Transverse colon (tissue), 4 donors: Measurements from ENCODE around the gene ACTN1. TPM values are rescaled to one million over a fixed set of nuclear protein-coding genes. Genes with fewer than 3 reads are reported as not detected.
A peak's percentile ranks its signal among the peaks of the same experiment; 100 is the strongest.

Source experiments
- DNase-seq: peaks from one replicate; pipeline ENCODE4 v3.0.0-alpha.2; 2019
- H3K27ac ChIP-seq, 4 donors: fragments of 200-600 bp; sonication (generic); 2 replicates each; pipeline ENCODE4 v1.5.1; 2016 to 2018; ENCODE audit warnings: inconsistent platforms in 4 of 4
- H3K27me3 ChIP-seq: fragments of 200-600 bp; sonication (generic); 2 replicates; pipeline ENCODE4 v1.5.1; 2017; ENCODE audit warnings: inconsistent platforms
- H3K36me3 ChIP-seq, 4 donors: fragments of 200-600 bp; sonication (generic); 2 replicates each; pipeline ENCODE4 v1.5.1; 2017 to 2019; ENCODE audit warnings: inconsistent platforms in 4 of 4
- H3K4me1 ChIP-seq, 4 donors: fragments of 200-600 bp; sonication (generic); 2 replicates each; pipeline ENCODE4 v1.5.1; 2017 to 2020; ENCODE audit warnings: inconsistent platforms in 4 of 4
- H3K4me3 ChIP-seq, 4 donors: fragments of 200-600 bp; sonication (generic); 1 replicate in 1 of 4; 2 replicates in 3 of 4; pipeline versions ENCODE4 v1.5.1 to v1.6.1; 2017 to 2019; ENCODE audit warnings: inconsistent platforms in 4 of 4
- H3K9me3 ChIP-seq, 2 donors: fragments of 200-600 bp; sonication (generic); 2 replicates each; pipeline ENCODE4 v1.5.1; 2017 to 2019; ENCODE audit warnings: inconsistent platforms in 2 of 2
- EP300 ChIP-seq: sonication (generic); formaldehyde crosslinking; IDR thresholded peaks from one replicate; pipeline ENCODE4 v1.6.1; 2017; ENCODE audit warnings: antibody characterized with exemption, low read depth
- POLR2A ChIP-seq: fragments of 450-650 bp; IDR thresholded peaks from one replicate; pipeline ENCODE4 v1.6.1; 2016; ENCODE audit warnings: antibody characterized with exemption, mild to moderate bottlenecking, moderate library complexity
- POLR2AphosphoS5 ChIP-seq, 3 donors: sonication (generic); formaldehyde crosslinking; IDR thresholded peaks; one replicate each; pipeline ENCODE4 v1.6.1; 2016; ENCODE audit warnings: antibody characterized with exemption in 3 of 3
- WGBS, 2 donors: methylation state at CpG; one replicate each; pipeline ENCODE4 v1.1.5; 2018; ENCODE audit warnings: low coverage in 1 of 2; 5-methylcytosine and 5-hydroxymethylcytosine counted together
- in situ Hi-C, 4 donors: fragments of 200-750 bp; cut with MboI; loops; one replicate each; pipeline versions ENCODE4 v1.15.0 to v1.15.1; 2017; ENCODE audit warnings: low sequenced_read_pairs in 3 of 4, low pct_ligation_motif_present in 1 of 4, low pct_unique_long_range_greater_than_20kb in 1 of 4
- intact Hi-C: fragments of 100-400 bp; cut with DNase I; formaldehyde crosslinking; loops from one replicate; pipeline ENCODE4 v1.15.1; 2023; ENCODE audit warnings: low total_unique reads
- total RNA-seq, 4 donors: library from RNA; depleted of rRNA; stranded (reverse); fragments of >200 nt; gene quantifications; one replicate each; pipeline ENCODE4 v1.1.0, GENCODE V29; 2016
- TF ChIP-seq, protein P1 (sequence below), 5 experiments: fragments of 200-600 bp in 3 of 5; fragments of 450-650 bp in 2 of 5; sonication (generic) in 3 of 5; IDR thresholded peaks; 1 replicate in 2 of 5; 2 replicates in 3 of 5; pipeline ENCODE4 v1.5.1; 2016 to 2017; ENCODE audit warnings: antibody characterized with exemption in 5 of 5, inconsistent platforms in 3 of 5, mild to moderate bottlenecking in 2 of 5, moderate library complexity in 1 of 5

The ACTN1 gene
- total RNA-seq, 4 donors from 2014 or later, result 127 to 403 (median 197) TPM

DNA sequence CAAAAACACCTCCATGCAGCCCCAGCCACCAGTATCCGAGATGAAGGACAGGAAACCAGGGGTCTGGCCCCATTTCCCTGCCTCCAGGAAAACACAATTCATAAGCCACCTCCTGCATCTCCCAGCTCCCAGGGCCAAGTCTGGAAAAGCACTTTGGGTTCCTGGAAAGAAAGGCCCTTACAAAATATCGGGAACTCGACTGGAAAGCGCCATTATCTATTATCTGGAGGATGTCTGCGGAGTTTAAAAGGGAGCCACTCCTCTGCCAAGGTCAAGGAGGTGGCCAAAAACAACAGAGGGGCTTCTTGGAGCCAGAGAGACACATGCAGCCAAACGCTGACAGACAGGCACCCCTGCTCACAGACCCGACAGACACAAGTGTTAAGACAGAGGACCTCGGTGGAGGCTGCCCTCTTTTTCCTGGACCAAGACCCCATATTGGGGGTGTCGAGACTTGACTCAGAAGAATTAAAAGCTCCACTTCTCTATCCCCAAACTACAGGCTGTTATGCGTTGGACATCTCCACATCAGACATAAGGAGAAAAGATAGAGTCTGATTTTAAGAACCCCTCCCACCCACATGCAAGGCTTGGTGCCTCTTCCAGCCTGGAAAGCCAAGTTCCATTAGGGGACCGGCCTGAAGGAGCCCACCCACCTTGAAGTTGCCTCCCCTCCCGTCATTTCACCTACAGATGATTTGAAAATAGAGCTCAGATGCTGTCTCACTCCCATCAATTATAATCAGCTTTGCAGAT is 9.6 kb downstream of the ACTN1 start:
- Histone ChIP-seq H3K4me1 (peaks cover 57 to 100% (median 81%) of the 10 kb centered on the region in 4 donors), H3K4me3 (no peak overlapping the region), H3K9me3 (no peaks in the 10 kb centered on the region), H3K36me3 (no peaks in the 10 kb centered on the region), H3K27ac (peak overlapping the region; percentile 93 to 99 (median 96)), H3K27me3 (no peaks in the 10 kb centered on the region)
- TF ChIP-seq, protein P1, sequence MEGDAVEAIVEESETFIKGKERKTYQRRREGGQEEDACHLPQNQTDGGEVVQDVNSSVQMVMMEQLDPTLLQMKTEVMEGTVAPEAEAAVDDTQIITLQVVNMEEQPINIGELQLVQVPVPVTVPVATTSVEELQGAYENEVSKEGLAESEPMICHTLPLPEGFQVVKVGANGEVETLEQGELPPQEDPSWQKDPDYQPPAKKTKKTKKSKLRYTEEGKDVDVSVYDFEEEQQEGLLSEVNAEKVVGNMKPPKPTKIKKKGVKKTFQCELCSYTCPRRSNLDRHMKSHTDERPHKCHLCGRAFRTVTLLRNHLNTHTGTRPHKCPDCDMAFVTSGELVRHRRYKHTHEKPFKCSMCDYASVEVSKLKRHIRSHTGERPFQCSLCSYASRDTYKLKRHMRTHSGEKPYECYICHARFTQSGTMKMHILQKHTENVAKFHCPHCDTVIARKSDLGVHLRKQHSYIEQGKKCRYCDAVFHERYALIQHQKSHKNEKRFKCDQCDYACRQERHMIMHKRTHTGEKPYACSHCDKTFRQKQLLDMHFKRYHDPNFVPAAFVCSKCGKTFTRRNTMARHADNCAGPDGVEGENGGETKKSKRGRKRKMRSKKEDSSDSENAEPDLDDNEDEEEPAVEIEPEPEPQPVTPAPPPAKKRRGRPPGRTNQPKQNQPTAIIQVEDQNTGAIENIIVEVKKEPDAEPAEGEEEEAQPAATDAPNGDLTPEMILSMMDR (IDR thresholded peaks at IDR 0.05), result no peak
- TF ChIP-seq POLR2AphosphoS5 (IDR thresholded peaks at IDR 0.05) (no peak), EP300 (no peak), POLR2A (no peak)
- intact Hi-C loops, result no loop called here
- WGBS, 2 donors, result 57% methylated on average over 12 of the region's 12 CpGs; no CpG with 5 or more reads in 1 of the 2 donors
- no peak for DNase-seq
- in situ Hi-C loops, result no loop called here

DNA sequence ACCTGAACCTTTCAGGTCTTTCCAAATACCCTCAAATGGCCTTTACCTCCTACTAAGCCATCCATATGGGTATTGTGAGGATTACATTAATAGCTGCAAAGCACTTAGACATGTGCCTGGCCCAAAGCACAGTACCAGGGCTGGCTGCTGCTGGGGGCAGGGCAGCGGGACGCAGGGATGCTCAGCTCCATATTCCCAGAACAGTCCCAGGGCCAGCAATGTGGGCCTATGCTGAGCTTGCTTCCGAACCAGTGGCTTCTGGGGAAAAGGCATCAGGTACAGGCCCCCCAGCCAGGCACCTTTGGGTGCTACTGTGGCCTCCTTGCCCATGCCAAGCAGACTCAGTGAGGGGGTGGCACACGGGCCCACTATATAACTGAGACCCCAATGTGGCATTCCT is 10.4 kb downstream of the ACTN1 start:
- no peaks in the 10 kb centered on the region for H3K27me3 ChIP-seq
- TF ChIP-seq POLR2A (no peak), POLR2AphosphoS5 (IDR thresholded peaks at IDR 0.05) (no peak), EP300 (no peak)
- TF ChIP-seq, protein P1 (IDR thresholded peaks at IDR 0.05), result no peak
- H3K27ac ChIP-seq, result peak overlapping the region; percentile 93 to 99 (median 96)
- no peaks in the 10 kb centered on the region for H3K9me3 ChIP-seq
- intact Hi-C loops (no loop called here), in situ Hi-C loops (no loop called here)
- no peak for DNase-seq
- no peak overlapping the region for H3K4me3 ChIP-seq
- H3K36me3 ChIP-seq, result no peaks in the 10 kb centered on the region
- H3K4me1 ChIP-seq, result peaks cover 64 to 100% (median 82%) of the 10 kb centered on the region in 4 donors
- WGBS, 2 donors, result 40 to 56% methylated on average over 1 to 4 of the region's 4 CpGs

DNA sequence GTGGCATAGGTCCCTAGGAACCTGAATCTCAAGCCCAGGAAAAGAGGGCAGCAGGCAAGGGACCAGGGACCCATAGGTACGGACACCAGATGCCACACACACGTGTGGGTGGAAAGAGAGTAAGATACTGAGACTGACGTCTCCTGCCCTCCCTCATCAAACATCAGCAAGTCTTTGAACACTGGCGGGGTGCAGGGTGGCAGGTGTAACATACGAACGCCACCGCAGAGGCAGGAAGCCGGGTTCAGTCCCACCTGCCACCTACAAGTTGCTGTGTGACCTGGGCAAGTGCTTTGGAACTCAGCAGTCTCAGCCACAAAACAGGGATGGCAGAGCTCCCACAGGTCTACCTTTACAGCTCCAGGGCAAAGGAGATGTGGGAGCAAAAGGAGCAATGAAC is 11.1 kb downstream of the ACTN1 start:
- Histone ChIP-seq H3K4me3 (no peak overlapping the region), H3K36me3 (no peaks in the 10 kb centered on the region), H3K27ac (peak overlapping the region; percentile 93 to 99 (median 96)), H3K27me3 (no peaks in the 10 kb centered on the region), H3K4me1 (peaks cover 70 to 100% (median 80%) of the 10 kb centered on the region in 4 donors), H3K9me3 (no peaks in the 10 kb centered on the region)
- intact Hi-C loops (no loop called here), in situ Hi-C loops (no loop called here)
- no peak for DNase-seq
- TF ChIP-seq POLR2A, result no peak
- TF ChIP-seq, protein P1 (IDR thresholded peaks at IDR 0.05), result no peak
- TF ChIP-seq EP300, result no peak
- TF ChIP-seq POLR2AphosphoS5 (IDR thresholded peaks at IDR 0.05), result no peak
- 49% methylated on average over 8 of the region's 8 CpGs; no CpG with 5 or more reads in 1 of the 2 donors for WGBS, 2 donors

DNA sequence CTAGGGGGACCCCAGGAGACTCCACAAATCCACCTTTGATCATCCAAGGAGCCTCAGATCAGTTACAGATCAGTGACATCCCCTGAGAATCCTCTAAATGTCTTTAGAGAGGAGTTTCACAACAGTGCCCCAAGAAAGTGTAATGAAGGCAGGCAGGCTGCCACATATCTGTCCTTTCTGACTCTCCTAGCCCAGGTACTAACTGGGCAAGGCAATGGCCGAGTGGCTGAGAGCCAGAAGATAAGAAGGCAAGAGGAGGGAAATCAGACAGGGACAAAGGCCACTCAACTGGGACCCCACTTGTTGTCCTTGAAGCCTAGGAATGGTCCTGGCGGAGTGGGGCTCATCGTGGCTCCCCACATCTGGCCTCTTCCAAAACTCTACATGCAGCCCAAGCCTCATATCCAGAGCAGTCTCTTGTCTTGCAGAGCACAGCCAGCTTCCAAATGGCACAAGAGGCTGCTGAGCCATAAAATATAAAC is 11.6 kb downstream of the ACTN1 start:
- Histone ChIP-seq H3K27me3 (no peaks in the 10 kb centered on the region), H3K36me3 (no peaks in the 10 kb centered on the region), H3K4me3 (no peak overlapping the region), H3K4me1 (peaks cover 70 to 100% (median 79%) of the 10 kb centered on the region in 4 donors), H3K27ac (peak overlapping the region; percentile 93 to 99 (median 96)), H3K9me3 (no peaks in the 10 kb centered on the region)
- no peak for DNase-seq
- in situ Hi-C loops, result no loop called here
- WGBS, 2 donors, result 50% methylated on average over 3 of the region's 3 CpGs; no CpG with 5 or more reads in 1 of the 2 donors
- TF ChIP-seq POLR2A (no peak), EP300 (no peak), POLR2AphosphoS5 (IDR thresholded peaks at IDR 0.05) (no peak)
- TF ChIP-seq, protein P1 (IDR thresholded peaks at IDR 0.05), result no peak
- intact Hi-C loops, result no loop called here
